GM12891 (cell line): ENCODE data around the gene MICAL3.

Experiments used
- POLR2A ChIP-seq: IDR thresholded peaks from 2 replicates; pipeline ENCODE4 v1.6.1; 2011; ENCODE audit warnings: low read depth, low read length, control low read depth
- POLR2AphosphoS5 ChIP-seq: IDR thresholded peaks from 2 replicates; pipeline ENCODE4 v1.6.1; 2011; ENCODE audit warnings: low read depth, low read length, control low read depth
- SPI1 ChIP-seq: IDR thresholded peaks from 2 replicates; pipeline ENCODE4 v1.6.1; 2011; ENCODE audit warnings: low read depth, low read length, control low read depth
- TAF1 ChIP-seq: IDR thresholded peaks from 2 replicates; pipeline ENCODE4 v1.6.1; 2011; ENCODE audit warnings: low read depth, low read length, control low read depth

GRCh38 chr22:18056807-18057474 is 32.6 kb upstream of the MICAL3 start:
- TF ChIP-seq POLR2A, result no peak
- no peak for TF ChIP-seq TAF1
- no peak for TF ChIP-seq POLR2AphosphoS5
- TF ChIP-seq SPI1, result no peak
